GM12878 (cell line): ENCODE results near the gene SLC25A27.

Experiments used
- ATF7 ChIP-seq: fragments of 450-650 bp; IDR thresholded peaks from 2 replicates; pipeline ENCODE4 v1.6.1; 2016; ENCODE audit warnings: low read depth, mild to moderate bottlenecking
- BMI1 ChIP-seq: fragments of 450-650 bp; IDR thresholded peaks from 2 replicates; pipeline ENCODE4 v1.6.1; 2016; ENCODE audit warnings: mild to moderate bottlenecking, moderate library complexity, borderline replicate concordance
- CTCF ChIP-seq, 3 experiments: IDR thresholded peaks in 2 of 3; conservative IDR thresholded peaks in 1 of 3; 2 replicates each; pipeline ENCODE4 v1.5.1; 2011; ENCODE audit warnings: low read depth in 3 of 3, low read length in 3 of 3, mild to moderate bottlenecking in 3 of 3, control low read depth in 2 of 3, moderate library complexity in 2 of 3, inconsistent platforms in 1 of 3, mixed read lengths in 1 of 3; ENCODE audit not compliant: control insufficient read depth in 2 of 3, insufficient read depth in 1 of 3; ENCODE audit errors: extremely low read depth in 1 of 3
- MTA3 ChIP-seq: IDR thresholded peaks from 2 replicates; pipeline ENCODE4 v1.6.1; 2012; ENCODE audit warnings: low read length, inconsistent platforms, borderline replicate concordance
- NKRF ChIP-seq: fragments of 450-650 bp; conservative IDR thresholded peaks from 2 replicates; pipeline ENCODE4 v1.6.1; 2017; ENCODE audit warnings: mild to moderate bottlenecking, moderate library complexity
- TAF1 ChIP-seq: IDR thresholded peaks from 2 replicates; pipeline ENCODE4 v1.6.1; 2011; ENCODE audit warnings: mild to moderate bottlenecking, low read depth, low read length, borderline replicate concordance
- YY1 ChIP-seq: IDR thresholded peaks from 2 replicates; pipeline ENCODE4 v1.6.1; 2011; ENCODE audit warnings: low read depth, mild to moderate bottlenecking, low read length

GRCh38 chr6:46651006-46651405 lies 1.8 kb upstream of the SLC25A27 start:
- TF ChIP-seq MTA3 (no peak), TAF1 (no peak), BMI1 (no peak), YY1 (no peak), NKRF (no peak), ATF7 (no peak), CTCF (IDR thresholded peaks at IDR 0.05 in 2 of 3, conservative IDR thresholded peaks at IDR 0.05 in 1 of 3; ENCODE audit: control insufficient read depth in 2 of 3, extremely low read depth in 1 of 3, insufficient read depth in 1 of 3, low read depth in 3 of 3, low read length in 3 of 3) (no peak)
